GM10266 (cell line): ENCODE measurements around the gene ARGFX.
A peak's percentile ranks its signal among the peaks of the same experiment; 100 is the strongest.

Experiments used
- DNase-seq: peaks from one replicate; pipeline ENCODE4 v3.0.0; 2012; ENCODE audit errors: extremely low spot score
- TF ChIP-seq, protein P1 (sequence below): IDR thresholded peaks from 2 replicates; pipeline ENCODE4 v1.5.1; 2012; ENCODE audit warnings: mild to moderate bottlenecking, low read depth; ENCODE audit not compliant: control insufficient read depth, insufficient read depth; ENCODE audit errors: missing control alignments

ARGFX gene

DNA sequence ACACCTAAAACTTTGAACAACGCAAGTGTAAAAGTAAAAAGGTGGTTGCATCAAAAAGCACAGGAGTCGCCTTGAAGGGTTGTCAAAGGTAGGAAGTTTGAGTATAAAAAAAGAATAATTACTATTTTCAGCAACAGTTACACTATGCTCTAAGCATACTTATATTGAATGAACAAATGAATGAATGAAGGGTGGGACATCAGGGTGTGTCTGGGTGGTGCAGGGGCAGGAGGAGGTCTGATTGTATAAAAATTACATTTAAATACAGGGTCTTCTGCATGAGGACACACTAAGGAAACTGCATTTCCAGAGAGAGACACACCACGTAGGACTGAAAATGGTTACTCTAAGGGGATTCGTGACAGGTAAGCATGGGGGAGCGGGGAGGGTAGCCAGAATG, at the start of gene ARGFX:
Gene ARGFX, plus strand, starts transcription at position 301 of the 400 bp plus-strand sequence. CDS start 2,765 bp downstream, outside the sequence.
- TF ChIP-seq, protein P1, sequence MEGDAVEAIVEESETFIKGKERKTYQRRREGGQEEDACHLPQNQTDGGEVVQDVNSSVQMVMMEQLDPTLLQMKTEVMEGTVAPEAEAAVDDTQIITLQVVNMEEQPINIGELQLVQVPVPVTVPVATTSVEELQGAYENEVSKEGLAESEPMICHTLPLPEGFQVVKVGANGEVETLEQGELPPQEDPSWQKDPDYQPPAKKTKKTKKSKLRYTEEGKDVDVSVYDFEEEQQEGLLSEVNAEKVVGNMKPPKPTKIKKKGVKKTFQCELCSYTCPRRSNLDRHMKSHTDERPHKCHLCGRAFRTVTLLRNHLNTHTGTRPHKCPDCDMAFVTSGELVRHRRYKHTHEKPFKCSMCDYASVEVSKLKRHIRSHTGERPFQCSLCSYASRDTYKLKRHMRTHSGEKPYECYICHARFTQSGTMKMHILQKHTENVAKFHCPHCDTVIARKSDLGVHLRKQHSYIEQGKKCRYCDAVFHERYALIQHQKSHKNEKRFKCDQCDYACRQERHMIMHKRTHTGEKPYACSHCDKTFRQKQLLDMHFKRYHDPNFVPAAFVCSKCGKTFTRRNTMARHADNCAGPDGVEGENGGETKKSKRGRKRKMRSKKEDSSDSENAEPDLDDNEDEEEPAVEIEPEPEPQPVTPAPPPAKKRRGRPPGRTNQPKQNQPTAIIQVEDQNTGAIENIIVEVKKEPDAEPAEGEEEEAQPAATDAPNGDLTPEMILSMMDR: no peak
- DNase-seq: no peak

DNA sequence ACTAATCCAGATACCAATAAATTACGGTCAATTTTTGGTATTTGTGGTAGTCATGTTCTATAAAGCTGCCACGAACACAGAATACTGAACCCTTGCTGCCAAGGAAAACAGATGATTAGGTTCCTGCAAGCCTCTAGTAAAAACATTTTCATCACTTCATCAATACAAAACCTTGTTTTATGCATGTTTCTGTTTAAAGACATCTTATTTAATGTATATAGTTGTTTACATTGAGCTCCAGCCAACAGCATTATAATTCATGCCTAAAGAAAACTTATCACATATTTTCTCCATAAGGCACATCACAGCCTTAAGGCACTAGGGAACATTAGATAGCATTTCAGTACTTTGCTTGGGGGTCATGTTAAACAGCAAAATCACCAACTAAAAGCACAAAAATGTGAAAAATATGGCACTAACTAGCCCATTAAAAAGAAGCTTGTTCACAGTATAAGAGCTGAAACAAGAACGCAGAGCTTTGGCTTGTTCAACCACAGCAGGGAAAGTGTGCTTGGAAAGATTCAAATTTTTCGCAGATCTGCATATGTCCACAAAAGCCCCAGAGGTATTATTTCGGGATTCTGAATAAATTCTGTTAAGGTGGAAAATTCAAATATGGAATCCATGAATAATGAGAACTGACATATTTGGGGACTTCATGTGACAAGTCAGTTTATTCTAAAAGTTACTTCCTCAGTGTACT, 49.6 kb upstream of the ARGFX start:
- DNase-seq: no peak
- TF ChIP-seq, protein P1: no peak

DNA sequence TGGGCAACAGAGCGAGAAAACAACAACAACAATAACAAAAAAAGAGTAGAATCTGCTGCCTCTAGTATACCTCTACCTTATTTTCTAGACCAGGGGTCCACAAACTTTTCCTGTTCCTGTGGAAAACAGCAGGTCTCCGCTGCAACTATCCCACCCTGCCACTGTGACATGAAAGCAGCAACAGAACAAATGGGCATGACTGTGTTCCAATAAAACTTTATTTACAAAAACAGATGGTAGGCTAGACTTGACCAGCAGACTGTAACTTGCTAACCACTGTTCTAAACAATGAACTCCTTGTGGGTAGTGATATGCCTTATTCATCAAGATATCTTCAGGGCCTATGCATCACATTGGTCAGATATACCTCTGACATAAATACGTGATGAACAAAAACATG, 47.2 kb upstream of the ARGFX start:
- TF ChIP-seq, protein P1: no peak
- no peak for DNase-seq

DNA sequence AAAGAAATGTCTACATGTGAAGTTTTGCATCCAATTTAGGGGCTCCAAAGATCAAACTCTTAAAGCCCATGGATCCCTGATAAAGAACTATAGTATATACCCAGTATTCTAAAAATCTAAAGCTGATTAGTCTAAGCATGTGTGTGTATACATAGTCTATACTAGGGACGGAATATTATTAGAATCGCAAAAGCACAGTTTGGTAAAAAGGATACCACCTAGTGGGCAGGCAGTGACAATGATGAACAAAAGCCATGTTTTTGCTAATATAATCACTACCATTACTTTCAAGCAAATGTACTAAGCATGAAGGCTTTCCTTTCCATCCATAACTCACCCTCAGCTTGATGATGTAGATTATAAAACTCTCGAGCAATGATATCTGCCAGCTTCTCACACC, 38.4 kb upstream of the ARGFX start:
- no peak for DNase-seq

DNA sequence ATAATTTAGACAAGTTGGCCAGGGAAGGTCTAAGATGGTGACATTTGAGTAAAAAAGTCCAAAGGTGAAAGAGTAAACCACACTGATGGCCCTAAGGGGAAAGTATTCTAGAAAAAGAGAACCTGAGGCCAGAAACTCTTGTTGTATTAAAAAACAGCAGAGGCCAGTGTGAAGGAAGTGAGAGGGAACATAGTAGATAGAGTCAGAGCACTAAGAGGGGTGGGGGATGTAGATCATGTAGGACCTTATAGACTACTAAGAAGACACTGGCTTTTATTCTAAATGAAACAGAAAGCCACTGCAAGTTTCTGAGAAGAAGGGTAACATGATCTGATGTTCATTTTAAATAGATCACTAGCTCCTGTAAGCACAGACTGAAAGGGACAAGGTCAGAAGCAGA, 36.5 kb upstream of the ARGFX start:
- TF ChIP-seq, protein P1: no peak
- DNase-seq: no peak

More for the DNA sequence above, 38.4 kb upstream of the ARGFX start:
- TF ChIP-seq, protein P1: peak; percentile 35

DNA sequence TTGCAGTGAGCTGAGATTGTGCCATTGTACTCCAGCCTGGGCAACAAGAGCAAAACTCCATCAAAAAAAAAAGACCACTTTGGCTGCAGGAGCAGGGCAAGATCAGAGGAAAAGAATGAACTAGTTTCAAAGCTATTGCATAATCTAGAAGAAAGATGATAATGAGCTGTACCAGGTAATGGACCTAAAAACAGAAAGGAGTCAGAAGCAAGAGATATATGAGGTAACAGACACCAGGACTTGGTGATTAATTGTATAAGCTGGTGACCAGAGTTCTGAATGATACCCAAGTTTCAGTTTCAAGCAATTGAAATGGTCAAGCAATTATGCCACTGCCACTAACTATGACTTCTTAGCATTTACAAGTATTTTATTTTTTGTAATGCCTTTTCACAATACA, 24.8 kb upstream of the ARGFX start:
- no peak for DNase-seq
- TF ChIP-seq, protein P1: no peak

DNA sequence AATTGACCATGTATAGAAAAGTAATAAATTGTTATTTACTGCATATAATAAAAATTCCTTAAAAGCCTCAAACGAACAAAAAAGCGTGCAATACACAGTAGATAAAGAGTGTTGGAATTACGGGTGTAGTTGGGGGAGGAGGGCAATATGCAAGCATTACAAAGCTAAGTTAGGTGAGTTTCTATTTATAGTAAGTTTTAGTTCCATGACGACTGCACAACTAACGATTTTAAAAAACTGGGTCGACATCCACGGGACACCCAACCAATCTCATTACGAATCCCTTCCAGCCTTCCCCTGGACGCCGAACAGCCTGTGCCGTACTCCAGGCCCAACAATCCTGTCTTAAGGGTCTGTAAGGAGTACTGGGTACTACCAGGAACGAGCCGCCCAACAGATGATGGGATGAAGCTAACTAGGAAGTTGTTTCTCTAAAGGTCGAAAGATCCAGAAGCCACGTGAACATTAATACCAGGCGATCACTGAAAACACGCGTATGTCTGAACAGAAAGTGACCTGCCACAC, 22.6 kb upstream of the ARGFX start:
- peak; percentile 12 for DNase-seq
- TF ChIP-seq, protein P1: no peak
